IMR-90 (cell line): ENCODE measurements around the gene GFER.

Source experiments
- BHLHE40 ChIP-seq: fragments of 150-350 bp; IDR thresholded peaks from 2 replicates; pipeline ENCODE4 v1.6.1; 2016; ENCODE audit warnings: mild to moderate bottlenecking, low read depth, low read length
- CEBPB ChIP-seq: IDR thresholded peaks from 2 replicates; pipeline ENCODE4 v1.6.1; 2012; ENCODE audit warnings: low read depth, low read length, improper control_type of control experiment
- CTCF ChIP-seq: conservative IDR thresholded peaks from 2 replicates; pipeline ENCODE4 v1.5.1; 2012; ENCODE audit warnings: mild to moderate bottlenecking, low read depth, low read length, improper control_type of control experiment
- MAFK ChIP-seq: IDR thresholded peaks from 2 replicates; pipeline ENCODE4 v1.6.1; 2012; ENCODE audit warnings: low read depth, low read length, improper control_type of control experiment
- MAZ ChIP-seq: IDR thresholded peaks from 2 replicates; pipeline ENCODE4 v1.6.1; 2012; ENCODE audit warnings: low read depth, mild to moderate bottlenecking, low read length, improper control_type of control experiment, moderate library complexity, borderline replicate concordance
- POLR2A ChIP-seq: IDR thresholded peaks from 2 replicates; pipeline ENCODE4 v1.6.1; 2012; ENCODE audit warnings: mild to moderate bottlenecking, low read depth, low read length
- RAD21 ChIP-seq: IDR thresholded peaks from 2 replicates; pipeline ENCODE4 v1.6.1; 2012; ENCODE audit warnings: low read length, improper control_type of control experiment
- RCOR1 ChIP-seq: IDR thresholded peaks from 2 replicates; pipeline ENCODE4 v1.6.1; 2012; ENCODE audit warnings: mild to moderate bottlenecking, low read length, improper control_type of control experiment; ENCODE audit not compliant: insufficient replicate concordance
- RFX5 ChIP-seq: IDR thresholded peaks from 2 replicates; pipeline ENCODE4 v1.8.0; 2012; ENCODE audit warnings: low read depth, mild to moderate bottlenecking, low read length, moderate library complexity

- TF ChIP-seq CTCF (no peak), RFX5 (no peak), MAZ (peak; percentile 70; the same call in 1 of the 2 replicates), POLR2A (peak; percentile 72), BHLHE40 (no peak), MAFK (no peak), CEBPB (no peak), RAD21 (no peak), RCOR1 (no peak)
Measured at GRCh38 chr16:1942810-1943726, 40.9 kb upstream of the GFER start, which contains the start of gene MSRB1.
